CD4-positive, alpha-beta T cell treated with Interleukin-2 at 100 ng/mL for 4 hours (primary cell): ENCODE results near the gene GNG13.
A peak's percentile ranks its signal among the peaks of the same experiment; 100 is the strongest.

Experiments
- DNase-seq: peaks from one replicate; pipeline ENCODE4 v3.0.0-alpha.2; 2020; ENCODE audit warnings: low spot score

Gene GNG13

GRCh38 chr16:793414-793813 lies 7.1 kb downstream of the GNG13 start:
- DNase-seq = no peak

DNA sequence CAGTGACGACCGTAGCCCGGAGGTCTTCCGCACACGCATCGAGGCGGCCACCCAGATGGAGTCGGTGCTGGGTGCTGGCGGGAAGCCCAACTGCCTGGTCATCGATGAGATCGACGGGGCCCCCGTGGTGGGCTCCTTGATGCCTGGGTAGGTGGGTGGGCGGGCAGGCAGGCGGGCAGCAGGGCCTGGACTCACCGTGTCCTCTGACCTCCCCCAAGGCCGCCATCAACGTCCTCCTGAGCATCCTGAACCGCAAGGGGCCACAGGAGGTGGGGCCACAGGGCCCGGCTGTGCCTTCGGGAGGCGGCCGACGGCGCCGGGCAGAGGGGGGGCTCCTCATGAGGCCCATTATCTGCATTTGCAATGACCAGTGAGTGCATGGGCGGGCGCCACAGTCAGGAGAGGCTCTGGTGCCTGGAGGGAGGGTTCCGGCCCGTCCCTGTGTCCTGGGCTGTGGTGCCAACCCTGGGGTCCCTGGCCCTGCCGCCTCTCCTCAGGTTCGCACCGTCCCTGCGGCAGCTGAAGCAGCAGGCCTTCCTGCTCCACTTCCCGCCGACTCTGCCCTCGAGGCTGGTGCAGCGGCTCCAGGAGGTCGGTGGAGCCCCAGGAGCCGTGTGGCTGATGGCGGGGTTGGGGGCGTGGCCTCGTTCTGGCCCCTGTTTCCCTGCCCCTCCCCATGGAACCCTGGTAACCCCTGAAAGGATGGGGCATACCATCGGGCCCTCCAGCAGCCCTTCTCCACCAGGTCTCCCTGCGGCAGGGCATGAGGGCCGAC lies 8.1 kb downstream of the GNG13 start:
- DNase-seq = no peak

DNA sequence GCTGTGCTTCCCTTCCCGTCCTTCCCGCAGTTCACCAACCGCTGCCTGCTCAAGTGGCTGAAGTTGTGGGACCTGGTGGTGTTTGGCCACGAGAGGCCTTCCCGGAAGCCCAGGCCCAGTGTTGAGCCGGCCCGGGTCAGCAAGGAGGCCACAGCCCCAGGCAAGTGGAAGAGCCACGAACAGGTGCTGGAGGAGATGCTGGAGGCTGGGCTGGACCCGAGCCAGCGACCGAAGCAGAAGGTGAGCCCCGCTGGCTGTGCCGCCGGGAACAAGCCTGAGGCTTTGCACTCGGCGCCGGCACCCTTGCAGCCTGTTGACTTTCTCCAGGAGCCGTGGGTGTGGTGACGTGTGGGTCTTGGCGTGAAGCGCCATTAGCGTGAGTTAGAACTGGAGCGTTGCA lies 9.4 kb downstream of the GNG13 start:
- DNase-seq = no peak

- DNase-seq = no peak
Measured at GRCh38 chr16:790086-790485, 10.4 kb downstream of the GNG13 start.

GRCh38 chr16:789191-789850 lies 11.2 kb downstream of the GNG13 start:
- no peak for DNase-seq

DNA sequence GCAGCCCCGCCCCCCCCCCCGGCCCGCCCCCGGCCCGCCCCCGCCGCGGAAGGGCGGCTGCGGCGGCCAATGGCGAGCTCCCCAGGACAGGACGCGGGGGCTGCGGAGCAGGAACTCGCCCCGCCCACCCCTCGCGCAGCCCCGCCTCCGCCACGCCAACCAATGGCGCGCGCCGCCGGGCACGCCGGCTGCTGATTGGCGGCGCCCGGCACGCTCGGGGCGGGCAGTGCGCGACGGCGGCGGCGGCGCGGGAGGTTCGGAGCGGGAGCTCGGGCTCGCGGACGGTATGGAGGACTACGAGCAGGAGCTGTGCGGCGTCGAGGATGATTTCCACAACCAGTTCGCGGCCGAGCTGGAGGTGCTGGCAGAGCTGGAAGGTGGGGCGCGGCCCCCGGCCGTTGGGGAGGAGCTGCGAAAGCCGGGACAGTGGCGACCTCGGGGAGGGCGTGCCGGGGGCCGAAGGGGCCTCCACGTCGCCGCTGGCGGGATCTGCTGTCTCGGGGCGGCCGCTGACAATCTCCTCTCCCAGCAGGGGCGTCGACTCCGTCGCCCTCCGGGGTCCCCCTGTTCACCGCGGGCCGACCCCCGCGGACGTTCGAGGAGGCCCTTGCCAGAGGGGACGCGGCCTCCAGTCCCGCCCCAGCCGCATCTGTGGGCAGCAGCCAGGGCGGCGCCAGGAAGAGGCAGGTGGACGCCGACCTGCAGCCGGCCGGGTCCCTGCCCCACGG lies 12.0 kb downstream of the GNG13 start, which contains the start of gene CHTF18:
Gene CHTF18, plus strand, starts transcription at position 222 of the 728 bp plus-strand sequence. Its CDS starts 65 bp downstream, at position 287.
- peak; percentile 94 for DNase-seq

DNA sequence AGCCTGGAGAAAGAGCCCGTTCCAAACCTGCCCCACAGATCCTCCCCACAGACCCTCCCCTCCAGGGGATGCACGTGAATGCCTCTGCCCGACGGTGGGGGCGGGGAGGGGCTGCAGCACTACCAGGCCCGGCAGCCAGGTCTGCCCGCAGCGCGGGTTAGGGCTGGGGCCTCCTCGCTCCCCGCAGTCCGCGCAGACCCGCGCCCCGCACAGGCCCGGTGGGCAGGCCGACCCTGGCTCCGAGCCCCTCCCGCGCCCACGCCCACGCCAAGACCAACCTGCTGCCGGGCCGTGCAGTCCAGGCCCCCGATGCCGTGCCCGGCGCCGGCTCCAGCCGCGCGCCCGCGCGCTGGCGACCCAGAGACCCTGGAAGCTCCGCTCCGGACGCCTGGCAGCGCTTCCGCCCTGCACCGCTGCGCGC lies 12.5 kb downstream of the GNG13 start, which contains the start of gene RPUSD1:
Gene RPUSD1, minus strand, starts transcription at position 404 of the 421 bp plus-strand sequence. CDS start 644 bp downstream, outside the sequence.
- DNase-seq = no peak

DNA sequence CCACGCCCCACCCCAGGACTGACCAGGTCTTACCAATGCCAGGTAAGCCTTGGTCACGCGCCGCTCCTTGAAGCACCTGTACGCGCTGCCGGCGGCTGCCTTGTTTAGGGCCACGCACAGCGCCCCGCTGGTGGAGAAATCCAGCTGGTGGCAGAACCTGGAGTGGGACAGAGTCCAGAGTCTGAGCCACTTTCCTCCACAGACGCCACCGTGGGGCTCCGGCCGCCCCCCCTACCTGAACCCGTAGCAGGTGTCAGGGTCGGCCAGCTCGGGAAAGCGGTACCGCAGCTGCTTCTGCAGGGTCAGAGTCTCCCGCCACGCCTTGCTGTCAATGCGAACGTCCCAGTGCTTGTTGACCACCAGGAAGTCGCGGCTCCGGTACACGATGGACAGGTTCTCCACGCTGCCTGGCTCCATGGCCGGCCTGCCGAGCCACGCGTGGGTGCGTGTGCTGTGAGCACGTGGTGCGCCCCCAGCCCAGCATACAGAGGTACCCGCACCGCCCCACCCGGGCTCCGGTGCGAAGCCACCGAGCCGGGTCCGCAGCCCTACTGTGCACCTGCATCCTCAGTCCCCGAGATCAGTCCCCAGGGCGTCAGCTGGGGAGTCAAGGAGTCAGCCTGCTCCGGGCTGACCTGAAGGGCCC lies 13.1 kb downstream of the GNG13 start:
- no peak for DNase-seq

- peak; percentile 73 for DNase-seq
Measured at GRCh38 chr16:785563-786535, 14.7 kb downstream of the GNG13 start.

GRCh38 chr16:784431-784830 lies 16.1 kb downstream of the GNG13 start:
- DNase-seq = no peak

DNA sequence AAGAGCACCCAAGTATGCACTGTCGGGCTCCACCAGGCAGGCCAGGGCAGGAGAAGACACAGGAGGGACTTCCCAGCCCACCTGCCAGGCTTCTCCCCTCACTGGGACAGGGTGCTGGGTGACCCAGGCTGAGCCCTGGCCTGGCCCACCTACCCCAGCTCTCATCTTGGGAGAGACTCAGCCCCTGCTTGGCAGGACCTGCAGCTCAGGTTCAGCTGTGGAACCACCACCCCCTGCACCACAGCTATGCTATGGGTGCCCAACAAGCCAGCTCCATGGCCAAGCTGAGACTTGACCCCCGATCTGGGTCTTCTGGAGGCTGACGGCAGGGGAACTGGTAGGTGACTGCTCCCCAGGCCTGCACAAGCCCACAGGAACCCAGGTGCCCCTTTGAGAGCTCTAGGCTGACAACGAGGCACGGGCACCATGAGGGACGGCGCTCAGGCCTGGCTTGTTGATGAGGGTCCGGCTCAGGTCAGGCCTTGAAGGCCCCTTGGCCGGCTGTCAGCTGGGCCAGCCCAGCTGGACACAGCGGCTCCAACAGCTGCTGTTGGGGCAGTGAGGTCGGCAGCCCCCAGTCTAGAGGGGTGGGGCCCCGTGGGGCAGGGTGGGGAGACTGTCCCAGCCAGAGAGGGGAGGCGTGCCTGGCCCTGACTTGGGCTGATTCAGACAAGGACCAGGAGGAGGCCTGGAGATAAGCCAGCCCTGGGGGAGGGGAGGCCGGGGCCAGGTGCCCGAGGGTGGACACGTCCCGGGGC lies 17.0 kb downstream of the GNG13 start:
- no peak for DNase-seq

DNA sequence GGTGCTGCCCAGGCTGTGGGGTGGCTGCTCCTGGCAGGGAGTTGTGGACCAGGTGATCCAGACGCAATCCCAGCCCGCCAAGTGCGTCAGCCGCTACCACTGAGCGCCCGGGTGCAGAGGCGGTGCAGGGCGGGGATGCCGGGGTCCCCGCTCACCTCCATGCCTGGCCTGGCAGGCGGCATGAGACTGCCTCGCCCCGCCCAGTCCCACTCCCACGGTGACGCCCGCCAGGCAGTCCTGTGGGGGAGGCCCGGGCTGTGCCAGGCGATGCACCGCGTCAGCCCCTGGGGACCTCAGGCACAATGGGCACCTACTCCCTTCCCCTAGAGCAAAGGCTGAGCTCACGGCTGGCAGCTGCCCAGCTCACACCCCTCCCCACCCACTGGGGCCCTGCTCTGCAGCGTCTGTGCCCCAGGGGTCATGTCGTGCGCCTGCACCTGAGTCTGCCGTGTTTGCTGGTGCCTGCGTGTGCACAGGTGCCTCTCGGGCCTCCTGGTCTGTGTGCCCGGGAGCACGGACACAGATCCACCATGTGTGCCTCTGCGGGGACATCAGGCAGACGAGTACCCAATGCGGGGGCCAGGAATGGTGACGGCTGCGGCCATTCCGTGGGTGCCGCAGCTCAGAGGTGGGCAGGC lies 17.6 kb downstream of the GNG13 start:
- DNase-seq = no peak

GRCh38 chr16:782258-782657 lies 18.3 kb downstream of the GNG13 start:
- DNase-seq = no peak

DNA sequence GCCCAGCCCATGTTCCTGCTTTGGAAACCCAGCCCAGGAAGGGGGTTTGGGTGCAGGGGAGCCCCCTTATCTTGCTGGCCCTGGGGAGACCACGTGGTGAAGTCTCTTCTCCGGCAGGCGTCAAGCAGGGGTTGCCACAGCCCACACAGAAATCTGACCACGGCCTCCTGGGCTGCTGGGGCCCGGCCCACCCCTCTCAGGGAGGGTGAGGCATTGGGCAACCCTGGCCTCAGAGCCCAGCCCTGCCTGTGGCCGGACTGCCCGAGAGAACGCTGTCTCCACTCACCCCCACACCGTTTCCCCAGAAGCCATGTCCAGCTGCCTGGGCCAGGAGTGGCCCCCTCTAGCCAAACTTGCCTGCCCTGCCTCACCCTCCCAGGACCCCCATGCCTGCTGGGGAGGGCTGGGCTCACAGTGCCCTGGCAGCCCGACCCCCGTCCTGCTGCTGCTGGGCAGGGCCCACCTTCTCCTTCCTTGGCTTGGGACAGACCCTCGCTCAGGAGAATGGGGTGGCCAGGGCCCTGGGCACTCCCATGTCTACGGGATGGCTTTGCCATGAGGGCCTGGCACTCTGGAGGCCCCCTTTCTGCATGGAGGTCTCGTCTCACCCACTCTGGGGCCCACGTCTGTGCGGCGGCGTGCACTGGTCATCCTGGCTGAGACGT lies 19.1 kb downstream of the GNG13 start:
- DNase-seq = no peak

DNA sequence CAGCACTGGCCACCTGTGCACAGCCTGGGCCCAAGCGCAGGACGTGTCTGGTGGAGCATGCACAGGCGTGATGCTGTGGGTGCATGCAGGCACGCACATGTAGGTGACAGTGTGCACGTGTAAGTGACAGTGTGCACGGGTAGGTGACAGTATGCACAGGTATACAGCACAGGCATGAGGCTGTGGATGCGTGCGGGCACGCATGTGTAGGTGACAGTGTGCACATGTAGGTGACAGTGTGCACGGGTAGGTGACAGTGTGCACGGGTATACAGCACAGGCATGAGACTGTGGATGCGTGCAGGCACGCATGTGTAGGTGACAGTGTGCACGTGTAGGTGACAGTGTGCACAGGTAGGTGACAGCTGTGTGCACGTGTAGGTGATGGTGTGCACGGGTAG lies 20.2 kb downstream of the GNG13 start:
- DNase-seq = no peak

GRCh38 chr16:779561-779960 lies 21.0 kb downstream of the GNG13 start:
- DNase-seq = no peak

DNA sequence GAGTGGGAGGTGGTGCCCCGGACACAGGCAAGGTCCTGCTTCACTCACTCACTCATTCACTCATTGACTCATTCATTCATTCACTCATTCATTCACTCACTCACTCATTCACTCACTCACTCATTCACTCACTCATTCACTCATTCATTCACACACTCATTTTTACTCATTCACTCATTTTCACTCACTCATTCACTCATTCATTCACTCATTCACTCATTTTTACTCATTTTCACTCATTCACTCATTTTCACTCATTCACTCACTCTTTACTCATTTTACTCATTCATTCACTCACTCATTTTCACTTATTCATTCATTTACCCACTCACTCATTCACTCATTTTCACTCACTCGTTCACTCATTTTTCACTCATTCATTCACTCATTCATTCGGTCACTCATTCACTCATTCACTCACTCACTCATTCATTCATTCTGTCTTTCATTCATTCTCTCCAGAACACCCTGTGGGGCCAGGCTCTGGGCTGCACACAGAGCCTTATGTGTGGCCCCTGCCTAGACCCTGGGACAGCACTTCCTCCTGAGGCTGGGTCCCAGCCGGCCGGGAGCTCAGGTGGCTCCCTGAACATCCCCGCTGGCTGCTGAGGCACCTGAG lies 21.5 kb downstream of the GNG13 start:
- no peak for DNase-seq

DNA sequence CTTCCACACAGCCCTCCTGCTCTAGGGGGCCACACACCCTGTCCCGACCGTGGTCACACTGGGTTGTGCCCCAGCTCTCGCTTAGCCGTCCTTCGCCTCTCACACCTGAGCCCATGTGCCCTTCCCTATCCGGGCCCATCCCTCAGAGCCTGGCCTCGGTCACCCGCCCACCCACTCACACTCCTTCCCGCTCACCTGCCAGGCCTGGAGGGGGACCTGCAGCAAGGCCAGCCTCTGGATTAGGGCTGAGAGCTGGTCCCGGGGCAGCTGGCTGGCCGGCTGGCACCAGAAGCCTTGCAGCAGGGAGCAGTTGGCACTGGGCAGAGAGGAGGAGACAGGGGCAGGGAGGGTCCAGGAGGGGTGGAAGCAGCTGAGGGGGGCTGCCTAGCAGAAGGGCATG lies 22.1 kb downstream of the GNG13 start:
- no peak for DNase-seq

DNA sequence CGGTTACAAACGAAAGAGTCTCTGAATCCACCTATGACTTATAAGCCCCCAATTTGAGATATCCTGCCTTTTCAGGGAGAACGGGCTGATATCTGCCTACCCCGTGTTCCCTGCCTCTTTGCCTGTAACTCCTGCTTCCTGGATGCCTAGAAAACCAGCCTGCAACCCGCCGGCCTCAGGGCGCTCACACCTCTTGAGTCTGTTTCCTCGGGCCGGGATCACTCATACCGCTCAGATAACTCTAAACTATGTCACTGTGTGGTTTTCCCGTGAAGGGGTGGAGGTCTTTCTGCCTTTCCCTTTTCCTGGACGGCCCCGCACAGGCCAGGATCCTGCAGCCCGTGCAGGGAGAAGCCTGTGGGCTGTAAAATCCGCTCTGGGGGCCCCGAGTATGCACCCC lies 22.7 kb downstream of the GNG13 start:
- DNase-seq = no peak
